RPMI7951 (cell line): ENCODE data around the gene ARHGAP12. TPM values are rescaled to one million over a fixed set of nuclear protein-coding genes. Genes with fewer than 3 reads are reported as not detected.

Experiments used
- DNase-seq: peaks from one replicate; pipeline ENCODE4 v3.0.0-alpha.2; 2012; ENCODE audit warnings: low read depth
- total RNA-seq: library from RNA; depleted of rRNA; stranded (reverse); fragments of >200 nt; shearing (Covaris generic); gene quantifications from 2 replicates; pipeline ENCODE4 v1.2.3, GENCODE V29; 2014; rRNA removed

Gene ARHGAP12
- total RNA-seq, 1 experiment from 2014 or later = 61.4 TPM

- DNase-seq = peak; percentile 62
Measured at GRCh38 chr10:31769564-31769963, 159.1 kb downstream of the ARHGAP12 start.

GRCh38 chr10:31768935-31769334, 159.7 kb downstream of the ARHGAP12 start:
- DNase-seq = peak; percentile 84

GRCh38 chr10:31768467-31768866, 160.2 kb downstream of the ARHGAP12 start:
- DNase-seq = peak; percentile 35

- DNase-seq = peak; percentile 89
Measured at GRCh38 chr10:31765541-31765940, 163.1 kb downstream of the ARHGAP12 start.

- DNase-seq = no peak
Measured at GRCh38 chr10:31762316-31762715, 166.3 kb downstream of the ARHGAP12 start.

GRCh38 chr10:31761156-31761555, 167.5 kb downstream of the ARHGAP12 start:
- no peak for DNase-seq

- DNase-seq = peak; percentile 58
Measured at GRCh38 chr10:31760674-31761081, 168.0 kb downstream of the ARHGAP12 start.

GRCh38 chr10:31759799-31760626, 168.6 kb downstream of the ARHGAP12 start:
- DNase-seq = peak; percentile 99

- DNase-seq = peak; percentile 61
Measured at GRCh38 chr10:31759124-31759798, 169.4 kb downstream of the ARHGAP12 start.

GRCh38 chr10:31758495-31758894, 170.1 kb downstream of the ARHGAP12 start:
- peak; percentile 31 for DNase-seq

- peak; percentile 53 for DNase-seq
Measured at GRCh38 chr10:31757831-31758230, 170.8 kb downstream of the ARHGAP12 start.

GRCh38 chr10:31757386-31757791, 171.2 kb downstream of the ARHGAP12 start:
- no peak for DNase-seq

GRCh38 chr10:31756729-31757110, 171.9 kb downstream of the ARHGAP12 start:
- DNase-seq = no peak

GRCh38 chr10:31756101-31756728, 172.4 kb downstream of the ARHGAP12 start:
- no peak for DNase-seq

Other genes with a start within 250 kb of the ARHGAP12 start
- gene KIF5B, start 127.6 kb upstream of the ARHGAP12 start, total RNA-seq = 190 and 214 TPM in 2 replicates